HG03135 (cell line): ENCODE measurements around the gene PBX3.

Experiments used
- ATAC-seq: cut with Tn5 transposase; IDR thresholded peaks from one replicate; pipeline ENCODE4 v1.9.1; 2021; ENCODE audit warnings: mild to moderate bottlenecking, moderate library complexity; ENCODE audit not compliant: unreplicated experiment

PBX3 gene

GRCh38 chr9:125968714-125969374 lies 221.7 kb downstream of the PBX3 start:
- ATAC-seq: no peak

- no peak for ATAC-seq
Measured at GRCh38 chr9:125969462-125969861, 222.3 kb downstream of the PBX3 start.

- no peak for ATAC-seq
Measured at GRCh38 chr9:125969868-125970267, 222.7 kb downstream of the PBX3 start.

- no peak for ATAC-seq
Measured at GRCh38 chr9:125970340-125970739, 223.2 kb downstream of the PBX3 start.

- ATAC-seq: no peak
Measured at GRCh38 chr9:125971050-125971449, 223.9 kb downstream of the PBX3 start.

- ATAC-seq: no peak
Measured at GRCh38 chr9:125972012-125972729, 225.0 kb downstream of the PBX3 start.

GRCh38 chr9:125973547-125973946 lies 226.4 kb downstream of the PBX3 start:
- no peak for ATAC-seq

GRCh38 chr9:125974705-125975104 lies 227.5 kb downstream of the PBX3 start:
- ATAC-seq: no peak

GRCh38 chr9:125977223-125977622 lies 230.1 kb downstream of the PBX3 start:
- ATAC-seq: no peak

- ATAC-seq: no peak
Measured at GRCh38 chr9:125979383-125979782, 232.2 kb downstream of the PBX3 start.

GRCh38 chr9:125982798-125983406 lies 235.7 kb downstream of the PBX3 start:
- no peak for ATAC-seq

- ATAC-seq: no peak
Measured at GRCh38 chr9:125983681-125984080, 236.5 kb downstream of the PBX3 start.

GRCh38 chr9:125984461-125984860 lies 237.3 kb downstream of the PBX3 start:
- ATAC-seq: no peak

- ATAC-seq: no peak
Measured at GRCh38 chr9:125985142-125985997, 238.2 kb downstream of the PBX3 start.

- ATAC-seq: no peak
Measured at GRCh38 chr9:125985998-125986655, 239.0 kb downstream of the PBX3 start.

GRCh38 chr9:125986966-125987365 lies 239.8 kb downstream of the PBX3 start:
- ATAC-seq: no peak

- ATAC-seq: no peak
Measured at GRCh38 chr9:125987420-125987819, 240.2 kb downstream of the PBX3 start.

- no peak for ATAC-seq
Measured at GRCh38 chr9:125988479-125989050, 241.4 kb downstream of the PBX3 start.

- no peak for ATAC-seq
Measured at GRCh38 chr9:125989090-125989501, 241.9 kb downstream of the PBX3 start.

- no peak for ATAC-seq
Measured at GRCh38 chr9:125989524-125990180, 242.5 kb downstream of the PBX3 start.
